HG03432 (cell line): ENCODE measurements around the gene R3HDM4.

ENCODE experiments used
- ATAC-seq: cut with Tn5 transposase; IDR thresholded peaks from one replicate; pipeline ENCODE4 v1.9.1; 2021; ENCODE audit warnings: mild to moderate bottlenecking, moderate library complexity; ENCODE audit not compliant: unreplicated experiment

The R3HDM4 gene

DNA sequence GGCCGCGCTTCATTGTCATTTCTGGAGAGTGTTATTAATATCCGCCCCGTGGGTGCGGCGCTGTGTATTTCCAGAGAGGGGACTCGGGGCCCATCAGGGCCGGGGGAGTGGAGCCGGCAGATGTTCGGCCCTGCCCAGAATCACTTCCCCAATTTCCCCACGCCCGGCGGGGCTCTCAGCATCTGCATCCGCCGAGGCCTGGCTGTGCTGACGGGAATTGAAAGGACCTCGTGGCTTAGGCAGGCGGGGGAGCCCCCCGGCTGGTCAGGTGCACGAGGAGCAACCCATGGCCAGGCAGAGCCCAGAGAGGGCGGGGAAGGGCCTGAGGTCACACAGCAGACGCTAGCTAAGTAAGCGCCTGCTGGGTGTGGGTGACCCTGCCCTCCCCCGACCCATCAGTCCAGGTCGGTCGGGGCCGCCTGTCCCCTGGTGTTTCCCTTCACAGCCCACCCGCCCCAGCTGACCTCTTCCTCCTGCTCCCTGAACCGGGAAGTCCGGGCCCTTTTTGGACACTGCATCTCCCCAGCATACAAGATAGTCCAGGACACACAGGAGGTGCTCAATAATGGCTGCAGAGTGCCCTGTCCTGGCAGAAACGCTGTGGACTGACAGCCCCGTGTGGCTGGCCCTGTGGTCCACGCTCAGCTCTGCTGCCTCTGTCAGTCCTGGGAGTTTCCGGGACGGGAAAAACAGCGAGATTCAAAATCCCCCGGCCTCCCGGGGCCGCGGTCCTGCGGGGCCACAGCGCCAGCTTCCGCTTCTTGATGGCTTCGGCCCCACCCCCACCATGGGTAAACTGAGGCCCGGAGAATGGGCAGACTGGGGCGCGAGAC lies 34.9 kb upstream of the R3HDM4 start:
- ATAC-seq: peak; percentile 65

DNA sequence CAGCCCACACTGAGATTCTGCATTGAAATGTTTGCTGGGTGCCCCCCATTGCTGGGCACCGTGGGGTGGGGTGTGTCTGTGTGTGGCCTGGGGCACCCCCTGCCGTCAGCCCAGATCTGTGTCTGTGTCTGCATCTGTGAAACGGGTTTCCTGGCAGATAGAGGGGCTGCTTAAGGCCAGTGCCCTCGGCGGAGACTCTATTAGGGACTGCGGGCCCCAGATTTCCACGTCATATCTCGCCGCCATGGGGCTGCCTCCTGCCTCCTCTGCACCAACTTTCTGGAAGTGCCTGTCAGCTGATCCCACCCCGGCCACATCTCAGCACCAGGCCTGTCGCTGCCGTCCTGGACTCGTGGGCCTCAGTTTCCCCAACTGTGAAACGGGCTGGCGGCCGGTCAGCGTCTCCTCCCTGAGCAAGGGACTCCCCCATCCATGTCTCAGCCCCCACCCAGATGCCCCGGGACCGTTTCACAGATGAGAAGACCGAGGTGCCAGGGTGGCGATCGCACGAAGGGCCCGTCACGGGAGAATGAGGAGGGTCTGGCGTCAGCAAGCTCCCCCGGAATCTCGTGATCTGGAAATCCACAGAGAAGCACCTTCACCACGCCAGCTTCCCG lies 34.2 kb upstream of the R3HDM4 start:
- peak; percentile 11 for ATAC-seq

- no peak for ATAC-seq
Observed at GRCh38 chr19:945401-946252, 32.6 kb upstream of the R3HDM4 start.

GRCh38 chr19:944663-945241 lies 31.7 kb upstream of the R3HDM4 start:
- no peak for ATAC-seq

- ATAC-seq: no peak
Observed at GRCh38 chr19:944171-944567, 31.1 kb upstream of the R3HDM4 start.

- no peak for ATAC-seq
Observed at GRCh38 chr19:943551-944170, 30.6 kb upstream of the R3HDM4 start.

GRCh38 chr19:942133-942645 lies 29.2 kb upstream of the R3HDM4 start:
- ATAC-seq: no peak

GRCh38 chr19:941292-942132 lies 28.5 kb upstream of the R3HDM4 start:
- ATAC-seq: no peak

DNA sequence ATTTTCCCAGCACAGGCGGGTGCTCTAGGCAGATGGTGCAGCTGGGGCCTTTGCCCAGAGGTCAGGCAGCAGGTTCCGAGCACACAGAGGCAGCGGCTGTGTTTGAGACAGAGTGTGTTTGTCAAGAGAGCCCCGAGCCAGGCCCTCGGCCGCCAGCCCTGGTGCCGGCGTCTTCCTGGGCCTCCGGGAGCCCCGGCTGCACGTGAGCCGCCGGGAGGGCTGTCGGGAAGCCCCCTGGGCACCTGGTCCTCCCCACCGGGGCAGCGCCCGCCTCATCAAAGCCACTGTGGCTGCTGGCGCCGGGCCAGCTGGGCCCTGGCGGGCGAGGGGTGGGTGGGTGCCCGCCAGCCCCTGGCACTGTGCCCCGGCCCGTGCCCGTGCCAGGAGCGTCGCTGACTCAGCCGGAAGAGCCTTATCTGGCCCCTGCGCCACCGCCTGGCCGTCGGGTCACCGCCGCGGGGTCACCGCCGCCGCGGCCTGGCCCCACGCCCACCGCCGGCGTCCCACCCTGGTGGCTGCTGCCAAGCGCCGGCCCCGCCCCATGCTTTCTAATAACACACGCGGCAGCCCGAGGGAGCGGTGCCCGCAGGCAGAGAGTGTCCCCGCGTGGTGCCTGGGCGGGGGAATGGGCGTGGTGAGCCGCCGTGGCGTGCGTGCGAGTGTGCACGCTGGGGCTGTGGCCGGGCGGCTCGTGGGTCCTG lies 27.7 kb upstream of the R3HDM4 start:
- ATAC-seq: peak; percentile 57

- no peak for ATAC-seq
Observed at GRCh38 chr19:939922-940321, 26.9 kb upstream of the R3HDM4 start.

GRCh38 chr19:939439-939838 lies 26.4 kb upstream of the R3HDM4 start:
- no peak for ATAC-seq

DNA sequence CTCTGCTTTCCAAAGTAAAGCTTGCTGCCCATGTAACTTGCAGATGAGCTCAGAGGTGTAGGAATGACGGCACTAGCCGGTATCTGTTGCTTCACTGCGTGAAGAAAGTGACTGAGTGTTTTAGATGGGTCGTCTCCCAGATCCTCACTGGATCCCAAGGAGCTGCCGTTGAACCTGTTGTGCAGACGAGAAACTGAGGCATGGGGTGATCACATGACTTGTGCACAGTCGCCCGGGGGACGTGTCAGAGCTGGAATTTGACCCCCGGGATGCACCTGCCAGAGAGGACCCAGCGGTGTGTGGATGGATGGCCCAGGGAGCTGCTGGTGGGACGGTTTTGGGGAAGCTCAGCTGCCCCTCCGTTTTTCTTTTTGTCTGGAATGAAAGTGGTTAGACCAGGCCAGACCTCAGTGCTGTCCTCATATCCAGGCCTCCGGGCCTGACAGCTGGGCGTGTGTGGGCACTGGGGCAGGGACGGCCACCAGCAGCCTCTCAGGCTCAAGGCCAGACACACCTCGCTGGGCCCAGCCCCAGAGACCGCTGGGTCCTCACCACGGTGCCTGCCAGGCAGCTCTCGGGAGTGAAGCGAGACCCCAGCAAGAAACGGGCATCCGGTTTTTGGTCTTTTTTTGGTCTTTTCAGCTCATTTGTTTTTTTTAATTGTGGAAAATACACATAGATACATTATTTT lies 25.4 kb upstream of the R3HDM4 start:
- no peak for ATAC-seq

GRCh38 chr19:937259-937694 lies 24.3 kb upstream of the R3HDM4 start:
- no peak for ATAC-seq

DNA sequence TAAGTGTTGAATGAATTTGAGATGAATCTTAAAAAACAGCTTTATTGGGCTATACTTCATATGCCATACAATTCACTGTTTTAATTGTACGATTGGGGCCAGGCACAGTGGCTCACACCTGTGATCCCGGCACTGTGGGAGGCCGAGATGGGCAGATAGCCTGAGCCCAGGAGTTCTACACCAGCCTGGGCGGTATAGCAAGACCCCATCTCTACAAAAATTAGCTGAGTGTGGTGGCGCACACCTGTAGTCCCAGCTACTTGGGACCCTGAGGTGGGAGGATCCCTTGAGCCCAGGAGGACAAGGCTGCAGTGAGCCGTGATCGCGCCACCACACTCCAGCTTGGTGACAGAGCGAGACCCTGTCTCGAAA lies 23.1 kb upstream of the R3HDM4 start:
- no peak for ATAC-seq

GRCh38 chr19:934865-935479 lies 22.0 kb upstream of the R3HDM4 start:
- no peak for ATAC-seq

GRCh38 chr19:934197-934840 lies 21.3 kb upstream of the R3HDM4 start:
- no peak for ATAC-seq

DNA sequence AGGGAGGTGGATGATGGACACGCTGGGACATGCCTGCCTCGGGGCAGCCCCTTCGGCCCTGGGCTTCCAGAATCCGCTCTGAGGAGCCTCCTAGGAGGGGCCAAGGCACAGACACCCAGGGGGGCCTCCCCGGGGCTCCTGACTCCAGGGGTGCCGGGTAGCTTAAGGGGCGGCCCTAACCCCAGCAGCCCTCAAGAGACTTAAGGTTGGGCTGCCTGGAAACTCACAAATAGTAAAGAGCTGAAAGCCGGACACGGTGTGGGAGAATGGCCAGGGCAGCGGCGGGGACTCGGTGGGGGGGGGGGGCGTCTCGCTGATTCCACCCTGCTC lies 20.5 kb upstream of the R3HDM4 start:
- no peak for ATAC-seq
